ENCODE measurements around the gene OSGEPL1.

OSGEPL1 gene

DNA sequence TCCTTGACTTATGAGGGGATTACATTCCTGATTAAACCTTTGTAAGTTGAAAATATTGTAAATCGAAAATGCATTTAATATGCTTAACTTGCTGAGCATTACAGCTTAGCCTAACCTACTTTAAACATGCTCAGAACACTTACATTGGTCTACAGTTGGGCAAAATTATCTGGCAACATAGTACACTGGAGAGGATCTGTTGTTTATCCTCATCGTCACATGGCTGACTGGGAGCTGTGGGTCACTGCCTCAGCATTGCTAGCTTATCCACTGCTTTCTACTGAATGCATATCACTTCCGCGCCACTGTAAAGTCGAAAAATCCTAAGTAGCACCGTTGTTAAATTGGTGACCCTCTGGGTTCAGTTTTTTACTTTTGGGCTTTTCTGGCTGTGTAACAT lies 35.3 kb upstream of the OSGEPL1 start:
- DNase-seq (ENCODE audit: low spot score), result no peak
- in situ Hi-C loops (cut with MboI; ENCODE audit: low sequenced_read_pairs, unreplicated experiment), result loop anchor here (10.0 kb wide), 1 partner anchor 267 kb away; the partner anchor contains the start of gene MSTN
- TF ChIP-seq, protein P1, sequence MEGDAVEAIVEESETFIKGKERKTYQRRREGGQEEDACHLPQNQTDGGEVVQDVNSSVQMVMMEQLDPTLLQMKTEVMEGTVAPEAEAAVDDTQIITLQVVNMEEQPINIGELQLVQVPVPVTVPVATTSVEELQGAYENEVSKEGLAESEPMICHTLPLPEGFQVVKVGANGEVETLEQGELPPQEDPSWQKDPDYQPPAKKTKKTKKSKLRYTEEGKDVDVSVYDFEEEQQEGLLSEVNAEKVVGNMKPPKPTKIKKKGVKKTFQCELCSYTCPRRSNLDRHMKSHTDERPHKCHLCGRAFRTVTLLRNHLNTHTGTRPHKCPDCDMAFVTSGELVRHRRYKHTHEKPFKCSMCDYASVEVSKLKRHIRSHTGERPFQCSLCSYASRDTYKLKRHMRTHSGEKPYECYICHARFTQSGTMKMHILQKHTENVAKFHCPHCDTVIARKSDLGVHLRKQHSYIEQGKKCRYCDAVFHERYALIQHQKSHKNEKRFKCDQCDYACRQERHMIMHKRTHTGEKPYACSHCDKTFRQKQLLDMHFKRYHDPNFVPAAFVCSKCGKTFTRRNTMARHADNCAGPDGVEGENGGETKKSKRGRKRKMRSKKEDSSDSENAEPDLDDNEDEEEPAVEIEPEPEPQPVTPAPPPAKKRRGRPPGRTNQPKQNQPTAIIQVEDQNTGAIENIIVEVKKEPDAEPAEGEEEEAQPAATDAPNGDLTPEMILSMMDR (IDR thresholded peaks at IDR 0.05; ENCODE audit: borderline replicate concordance, control extremely low read depth, extremely low read depth, insufficient read depth, missing control alignments), result no peak

DNA sequence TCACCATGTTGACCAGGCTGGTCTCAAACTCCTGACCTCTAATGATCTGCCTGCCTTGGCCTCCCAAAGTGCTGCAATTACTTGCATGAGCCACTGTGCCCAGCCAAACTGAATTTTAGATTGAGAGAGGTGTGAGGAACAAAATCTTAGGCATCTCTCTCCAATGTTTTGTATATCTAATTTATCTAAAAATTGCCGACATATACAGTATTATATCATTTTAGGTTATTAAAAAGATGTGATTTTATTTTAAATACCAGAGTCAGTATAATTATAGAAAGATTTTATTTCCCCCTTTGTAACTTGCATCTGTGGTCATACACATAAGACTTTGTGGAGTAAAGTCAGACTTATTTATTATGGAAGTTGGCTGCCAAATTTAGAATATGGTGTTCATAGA lies 31.7 kb upstream of the OSGEPL1 start:
- no peak for DNase-seq (ENCODE audit: low spot score)
- in situ Hi-C loops (cut with MboI; ENCODE audit: low sequenced_read_pairs, unreplicated experiment), result loop anchor here (10.0 kb wide), 1 partner anchor 270 kb away; the partner anchor contains the start of gene MSTN
- TF ChIP-seq, protein P1 (IDR thresholded peaks at IDR 0.05; ENCODE audit: borderline replicate concordance, control extremely low read depth, extremely low read depth, insufficient read depth, missing control alignments), result no peak

DNA sequence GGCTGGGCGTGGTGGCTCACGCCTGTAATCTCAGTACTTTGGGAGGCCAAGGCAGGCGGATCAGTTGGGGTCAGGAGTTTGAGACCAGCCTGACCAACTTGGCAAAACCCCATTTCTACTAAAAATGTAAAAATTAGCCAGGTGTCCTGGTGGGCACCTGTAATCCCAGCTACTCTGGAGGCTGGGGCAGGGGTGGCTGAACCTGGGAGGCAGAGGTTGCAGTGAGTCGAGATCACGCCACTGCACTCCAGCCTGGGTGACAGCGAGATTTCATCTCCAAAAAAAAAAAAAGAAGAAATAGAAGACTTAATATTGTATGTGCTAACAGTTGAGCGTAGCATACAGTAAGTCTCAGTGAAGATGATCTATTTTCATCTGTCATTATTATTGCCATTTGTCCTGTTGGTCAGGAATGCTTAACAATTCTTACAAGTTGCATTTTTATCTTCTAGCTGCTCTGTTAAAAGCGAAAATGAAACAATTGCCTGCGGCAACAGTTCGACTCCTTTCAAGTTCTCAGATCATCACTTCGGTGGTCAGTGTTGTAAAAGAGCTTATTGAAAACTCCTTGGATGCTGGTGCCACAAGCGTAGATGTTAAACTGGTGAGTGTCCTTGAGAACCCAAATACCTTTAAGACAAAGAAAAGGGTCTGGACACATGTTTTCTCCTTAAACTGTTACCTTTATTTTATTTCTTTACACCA lies 28.9 kb upstream of the OSGEPL1 start:
- peak; percentile 20 for DNase-seq (ENCODE audit: low spot score)
- in situ Hi-C loops (cut with MboI; ENCODE audit: low sequenced_read_pairs, unreplicated experiment), result loop anchor here (10.0 kb wide), 1 partner anchor 273 kb away; the partner anchor contains the start of gene MSTN
- TF ChIP-seq, protein P1 (IDR thresholded peaks at IDR 0.05; ENCODE audit: borderline replicate concordance, control extremely low read depth, extremely low read depth, insufficient read depth, missing control alignments), result no peak

- TF ChIP-seq, protein P1 (IDR thresholded peaks at IDR 0.05; ENCODE audit: borderline replicate concordance, control extremely low read depth, extremely low read depth, insufficient read depth, missing control alignments), result no peak
- in situ Hi-C loops (cut with MboI; ENCODE audit: low sequenced_read_pairs, unreplicated experiment), result no loop called here
- peak; percentile 96 for DNase-seq (ENCODE audit: low spot score)
Observed at GRCh38 chr2:189783927-189784867, 21.6 kb upstream of the OSGEPL1 start, which contains the start of the genes ORMDL1 and PMS1. ORMDL1 (minus strand) TSS chr2:189784339; CDS start chr2:189782595, 1,744 bp downstream. PMS1 (plus strand) TSS chr2:189784450; CDS start chr2:189791810, 7,360 bp downstream.

GRCh38 chr2:189783451-189783926 lies 20.9 kb upstream of the OSGEPL1 start:
- in situ Hi-C loops (cut with MboI; ENCODE audit: low sequenced_read_pairs, unreplicated experiment), result no loop called here
- peak; percentile 41 for DNase-seq (ENCODE audit: low spot score)
- TF ChIP-seq, protein P1 (IDR thresholded peaks at IDR 0.05; ENCODE audit: borderline replicate concordance, control extremely low read depth, extremely low read depth, insufficient read depth, missing control alignments), result no peak

DNA sequence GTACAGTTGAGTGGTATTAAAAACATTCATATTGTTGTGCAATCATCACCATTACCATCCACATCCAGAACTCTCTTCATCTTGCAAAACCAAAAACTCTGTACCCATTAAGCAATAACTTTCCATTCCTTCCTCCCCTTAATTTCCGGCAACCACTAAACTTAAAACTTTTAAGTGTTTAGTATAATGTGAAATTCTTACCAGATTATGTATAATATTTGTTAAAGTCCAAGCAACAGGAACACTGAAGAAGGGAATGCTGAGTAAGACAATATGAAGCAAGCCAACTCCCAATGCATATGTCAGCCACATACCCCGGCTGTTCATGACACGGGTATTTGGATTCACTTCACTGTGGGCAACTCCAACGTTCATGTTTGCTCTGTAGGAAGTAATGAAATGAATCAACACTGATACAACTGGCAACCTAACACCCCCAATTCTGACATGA lies 19.7 kb upstream of the OSGEPL1 start:
- DNase-seq (ENCODE audit: low spot score), result no peak
- TF ChIP-seq, protein P1 (IDR thresholded peaks at IDR 0.05; ENCODE audit: borderline replicate concordance, control extremely low read depth, extremely low read depth, insufficient read depth, missing control alignments), result no peak
- in situ Hi-C loops (cut with MboI; ENCODE audit: low sequenced_read_pairs, unreplicated experiment), result no loop called here
